M059J (cell line): ENCODE data around the gene PPM1B. TPM values are rescaled to one million over a fixed set of nuclear protein-coding genes. Genes with fewer than 3 reads are reported as not detected.
"Not testable (repeated sequence)": the region's sequence is repeated elsewhere in the genome, so short reads cannot be mapped to it uniquely, and the experiment has no call there.

Experiments used
- DNase-seq: peaks from one replicate; pipeline ENCODE4 v3.0.0-alpha.2; 2012; ENCODE audit warnings: low read depth
- total RNA-seq: library from RNA; depleted of rRNA; stranded (reverse); fragments of >200 nt; shearing (Covaris generic); gene quantifications from 2 replicates; pipeline ENCODE4 v1.2.3, GENCODE V29; 2014

Gene PPM1B
- total RNA-seq, 1 experiment from 2014 or later = 32.2 TPM

DNA sequence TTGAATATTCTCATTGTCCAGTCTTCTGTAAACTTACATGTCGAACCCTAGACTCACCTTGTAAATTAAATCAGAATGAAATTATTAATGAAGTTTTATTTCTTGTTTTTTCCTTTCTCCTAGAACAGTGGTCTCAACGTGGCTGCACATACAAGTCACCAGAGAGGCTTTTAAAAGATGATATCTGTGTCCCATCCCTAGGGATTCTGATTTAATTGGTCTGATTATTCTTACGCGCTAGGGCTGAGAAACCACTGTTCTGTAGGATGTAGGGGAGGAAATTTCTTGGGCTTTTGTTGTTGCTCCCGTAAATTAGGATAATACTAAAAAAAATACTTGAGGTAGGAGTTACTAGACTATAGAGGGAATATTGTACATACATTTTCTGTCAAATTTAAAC is 32.1 kb downstream of the PPM1B start:
- no peak for DNase-seq

DNA sequence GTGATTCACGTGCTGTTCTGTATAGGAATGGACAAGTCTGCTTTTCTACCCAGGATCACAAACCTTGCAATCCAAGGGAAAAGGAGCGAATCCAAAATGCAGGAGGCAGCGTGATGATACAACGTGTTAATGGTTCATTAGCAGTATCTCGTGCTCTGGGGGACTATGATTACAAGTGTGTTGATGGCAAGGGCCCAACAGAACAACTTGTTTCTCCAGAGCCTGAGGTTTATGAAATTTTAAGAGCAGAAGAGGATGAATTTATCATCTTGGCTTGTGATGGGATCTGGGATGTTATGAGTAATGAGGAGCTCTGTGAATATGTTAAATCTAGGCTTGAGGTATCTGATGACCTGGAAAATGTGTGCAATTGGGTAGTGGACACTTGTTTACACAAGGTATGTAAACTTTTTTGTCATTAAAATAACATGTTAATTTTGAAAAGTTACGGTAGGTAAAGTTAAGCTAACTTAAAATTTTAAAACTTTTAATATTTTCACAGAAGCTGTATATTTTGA is 33.0 kb downstream of the PPM1B start:
- peak; percentile 32 for DNase-seq

DNA sequence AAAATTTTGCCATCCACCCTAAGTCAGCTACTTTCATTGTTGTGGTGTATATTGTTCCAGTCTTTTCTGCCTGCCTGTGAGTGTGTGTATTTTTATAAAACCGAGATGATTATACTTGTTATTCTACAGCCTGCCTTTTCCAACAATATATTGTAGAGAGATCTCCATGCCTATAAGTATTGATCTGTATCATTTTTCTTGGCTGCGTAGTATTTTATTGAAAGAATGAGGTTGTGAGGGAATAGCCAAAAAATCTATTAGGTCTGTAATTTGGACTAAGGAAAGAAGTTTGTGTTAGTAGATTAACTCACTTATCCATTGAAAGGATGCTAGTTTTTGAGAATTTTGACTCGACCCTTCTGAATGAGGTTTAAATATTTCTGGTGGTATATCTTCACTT is 34.9 kb downstream of the PPM1B start:
- no peak for DNase-seq

DNA sequence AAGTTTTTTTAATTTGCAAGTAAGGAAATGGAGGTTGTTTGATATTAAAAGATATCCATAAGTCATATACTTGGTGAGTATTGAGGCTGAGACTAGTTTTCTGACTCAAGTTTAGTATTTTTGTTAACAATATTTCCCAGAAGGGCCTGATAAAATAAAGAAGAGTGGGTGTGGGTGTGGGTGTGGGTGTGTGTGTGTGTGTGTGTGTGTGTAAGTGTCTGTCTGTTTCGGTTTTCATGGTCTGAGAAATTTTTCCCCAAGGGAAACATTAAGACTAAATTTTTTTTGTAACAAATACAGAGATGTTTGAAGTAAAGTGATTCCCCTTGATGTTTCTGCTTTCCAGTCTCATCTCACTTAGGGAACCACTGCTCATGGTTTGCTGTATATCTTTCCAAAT is 36.5 kb downstream of the PPM1B start:
- DNase-seq = no peak

DNA sequence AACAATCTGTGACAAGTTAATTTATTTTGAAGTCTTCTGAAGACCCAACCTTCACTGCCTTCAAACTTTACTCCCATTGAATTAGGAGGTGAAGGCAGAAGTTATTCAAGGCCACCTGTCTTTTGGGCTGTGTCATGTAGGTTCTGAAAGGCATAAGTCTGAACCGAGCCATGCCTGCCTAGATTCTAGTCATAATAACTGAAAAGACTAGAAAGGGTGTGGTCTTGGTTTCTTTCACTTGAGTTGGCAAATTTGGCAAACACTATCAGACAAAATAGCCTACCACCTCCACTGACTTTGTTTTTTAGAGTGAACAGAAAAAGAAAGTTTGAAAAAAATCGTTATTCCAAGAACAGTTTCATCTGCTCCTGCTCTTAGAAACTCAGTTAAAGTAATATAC is 38.4 kb downstream of the PPM1B start:
- peak; percentile 7 for DNase-seq

DNA sequence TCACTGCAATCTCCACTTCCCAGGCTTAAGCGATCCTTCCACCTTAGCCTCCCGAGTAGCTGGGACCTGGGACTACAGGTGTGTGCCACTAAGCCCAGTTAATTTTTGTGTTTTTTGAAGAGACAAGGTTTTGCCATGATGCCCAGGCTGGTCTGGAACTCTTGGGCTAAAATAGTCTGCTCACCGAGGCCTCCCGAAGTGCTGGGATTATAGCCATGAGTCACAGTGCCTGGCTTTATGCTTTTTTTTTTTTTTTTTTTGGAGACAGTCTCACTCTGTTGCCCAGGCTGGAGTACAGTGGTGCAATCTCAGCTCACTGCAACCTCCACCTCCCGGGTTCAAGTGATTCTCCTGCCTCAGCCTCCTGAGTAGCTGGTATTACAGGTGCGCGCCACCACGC is 39.0 kb downstream of the PPM1B start:
- peak; percentile 54 for DNase-seq

DNA sequence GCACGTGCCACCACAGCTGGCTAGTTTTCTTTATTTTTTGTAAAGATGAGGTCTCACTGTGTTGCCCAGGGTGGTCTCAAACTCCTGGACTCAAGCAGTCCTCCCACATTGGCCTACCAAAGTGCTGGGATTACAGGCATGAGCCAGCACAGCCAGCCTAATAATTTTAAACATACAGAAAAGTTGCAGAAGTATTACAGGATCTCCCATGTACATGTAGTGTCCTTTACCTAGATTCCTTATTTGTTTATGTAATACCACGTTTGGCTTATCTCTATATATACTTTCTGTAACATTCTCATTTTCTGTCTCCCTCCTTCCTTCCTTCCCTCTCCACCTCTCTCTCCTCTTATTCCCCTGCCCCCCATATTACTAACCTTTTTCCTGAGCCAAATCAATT is 41.7 kb downstream of the PPM1B start:
- no peak for DNase-seq

DNA sequence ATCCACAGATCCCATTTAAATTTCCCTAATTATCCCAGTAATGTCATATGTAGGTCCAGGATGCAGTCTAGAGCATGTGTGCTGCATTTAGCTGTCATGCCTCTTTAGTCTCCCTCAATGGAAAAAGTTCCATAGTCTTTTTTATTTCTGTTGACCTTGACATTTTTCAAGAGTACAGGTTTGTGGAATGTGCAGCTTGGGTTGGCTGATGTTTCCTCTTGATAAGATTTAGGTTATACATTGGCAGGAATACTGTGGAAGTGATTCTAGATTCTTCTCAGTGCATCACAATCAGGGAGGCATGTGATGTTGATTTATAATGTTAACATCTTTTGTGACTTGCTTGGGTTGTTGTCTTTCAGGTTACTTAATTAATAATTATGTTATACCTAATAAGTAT is 42.5 kb downstream of the PPM1B start:
- no peak for DNase-seq

DNA sequence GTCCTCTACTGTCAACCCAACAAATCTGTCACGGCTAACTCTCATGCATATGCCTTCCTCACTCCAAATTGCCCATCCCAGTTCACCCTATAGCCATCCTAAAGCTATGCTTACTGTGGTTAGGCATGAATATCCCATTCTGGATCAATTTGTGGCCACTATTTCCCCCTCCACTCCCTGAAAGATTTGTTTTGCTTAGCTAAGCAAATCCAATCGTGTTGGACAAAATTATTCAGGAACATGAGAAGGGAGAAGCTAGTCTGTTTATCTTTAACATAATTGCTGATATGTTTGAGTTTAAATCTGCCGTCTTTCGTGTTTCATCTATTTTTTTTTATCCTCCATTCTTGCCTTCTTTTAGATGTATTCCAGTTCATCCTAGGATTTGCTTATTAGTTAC is 43.6 kb downstream of the PPM1B start:
- DNase-seq = no peak

DNA sequence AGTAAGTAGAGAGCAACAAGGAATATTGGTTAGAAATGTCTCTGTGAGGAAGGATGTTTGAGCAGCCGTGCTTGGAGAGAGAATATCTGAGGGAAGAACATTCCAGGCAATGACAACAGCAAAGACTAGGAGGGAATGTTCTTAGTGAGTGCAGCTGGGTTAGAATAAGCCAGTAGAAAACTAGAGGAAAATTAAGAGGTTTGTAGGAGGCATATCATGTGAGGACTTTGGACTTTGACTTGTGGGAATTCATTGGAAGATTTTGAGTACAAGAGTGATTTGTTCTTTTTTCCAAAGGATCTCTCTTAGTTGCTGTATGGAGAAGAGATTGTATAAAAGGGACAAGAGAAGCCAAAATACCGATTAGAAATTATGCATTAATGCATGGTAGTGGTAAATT is 47.2 kb downstream of the PPM1B start:
- DNase-seq = no peak

DNA sequence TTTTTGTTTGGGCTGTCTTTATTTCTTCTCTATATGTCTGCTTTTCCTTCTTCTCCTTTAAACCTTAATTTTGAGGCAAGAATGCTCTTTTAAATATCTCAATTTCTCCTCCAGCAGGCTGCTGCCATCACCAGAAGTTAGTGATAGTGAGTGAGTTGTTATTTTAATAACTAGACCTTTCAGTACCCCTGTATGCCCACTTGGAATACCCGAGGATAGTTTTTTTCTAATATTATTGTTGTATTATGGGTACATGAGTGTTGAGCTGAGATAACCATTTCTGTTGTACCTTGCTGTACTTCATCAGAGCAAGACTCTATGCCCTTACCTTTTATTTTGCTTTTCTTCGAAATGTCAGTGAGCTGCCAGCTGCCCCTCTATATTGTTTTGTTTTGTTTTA is 50.1 kb downstream of the PPM1B start:
- DNase-seq = no peak

DNA sequence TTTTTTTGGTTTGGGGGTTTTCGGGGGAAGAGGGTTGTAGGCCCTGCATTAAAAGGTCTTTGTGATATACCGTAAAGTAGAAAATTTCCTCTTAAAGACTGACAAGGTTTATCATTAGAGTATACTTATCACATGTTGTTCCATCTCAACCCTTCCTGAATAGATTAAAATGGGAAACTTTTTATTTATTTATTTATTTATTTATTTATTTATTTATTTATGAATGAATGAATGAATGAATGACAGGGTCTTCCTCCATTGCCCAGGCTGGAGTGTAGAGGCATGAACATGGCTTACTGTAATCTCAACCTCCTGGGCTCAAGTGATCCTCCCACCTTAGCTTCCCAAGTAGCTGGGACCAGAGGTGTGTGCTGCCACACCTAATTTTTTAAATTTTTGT is 58.1 kb downstream of the PPM1B start:
- DNase-seq = no peak

DNA sequence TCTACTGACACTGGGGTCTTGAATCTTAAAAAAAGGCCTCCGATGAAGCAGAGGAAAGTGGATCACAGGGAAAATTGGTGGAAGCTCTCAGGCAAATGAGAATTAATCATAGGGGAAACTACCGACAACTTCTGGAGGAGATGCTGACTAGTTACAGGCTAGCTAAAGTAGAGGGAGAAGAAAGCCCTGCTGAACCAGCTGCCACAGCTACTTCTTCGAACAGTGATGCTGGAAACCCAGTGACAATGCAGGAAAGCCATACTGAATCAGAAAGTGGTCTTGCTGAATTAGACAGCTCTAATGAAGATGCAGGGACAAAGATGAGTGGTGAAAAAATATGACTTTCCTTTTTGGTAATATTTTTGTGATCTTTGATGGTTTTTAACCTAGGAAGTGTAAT is 61.7 kb downstream of the PPM1B start:
- no peak for DNase-seq

DNA sequence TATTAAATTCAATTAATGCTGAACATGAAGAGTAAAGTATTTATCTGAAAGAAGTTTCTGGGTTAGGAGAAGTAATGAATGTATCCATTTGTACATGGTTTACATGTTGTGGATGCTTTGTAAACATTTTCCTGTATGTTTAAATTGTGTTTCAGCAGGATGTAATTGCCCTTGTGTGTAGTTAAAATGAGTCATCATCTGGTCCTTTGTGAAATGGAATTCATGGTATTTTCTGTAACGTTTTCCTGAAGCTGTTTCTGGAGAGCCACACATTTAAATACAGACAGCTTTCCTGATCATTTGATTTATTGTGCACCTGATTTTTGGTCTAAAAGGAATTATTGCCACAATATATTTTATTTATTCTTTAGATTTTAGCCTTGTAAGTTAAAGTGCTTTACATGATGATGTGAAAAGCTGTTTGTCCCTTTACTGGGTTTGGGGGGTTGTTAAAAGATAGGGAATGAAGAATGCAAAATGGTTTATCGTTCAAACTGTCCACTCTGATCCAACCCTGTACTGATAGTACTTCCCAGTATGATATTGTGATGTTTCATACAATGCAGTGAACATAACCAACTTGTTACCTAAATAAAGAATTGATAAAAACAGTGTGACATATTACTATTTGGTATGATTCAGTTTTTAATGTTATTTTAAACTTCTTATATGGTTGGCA is 64.9 kb downstream of the PPM1B start:
- DNase-seq = peak; percentile 76

DNA sequence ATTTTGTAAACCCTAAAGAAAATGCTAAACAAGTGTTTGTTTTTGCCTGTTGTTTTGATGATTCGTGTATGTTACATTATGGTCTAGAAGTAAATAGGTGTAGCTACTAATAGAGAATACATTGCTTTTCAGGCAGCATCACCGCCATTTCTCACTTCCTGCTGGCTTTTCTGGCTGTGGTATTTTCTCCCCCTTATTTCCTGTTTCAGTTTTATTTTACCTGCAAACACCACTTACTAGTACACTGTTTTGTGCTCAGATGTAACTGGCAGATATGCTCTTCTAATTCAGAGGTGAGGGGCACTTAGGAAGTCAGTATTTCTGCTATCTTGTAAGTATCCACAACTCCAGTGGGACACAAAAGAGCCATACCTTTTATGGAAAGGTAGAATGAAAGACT is 68.5 kb downstream of the PPM1B start:
- DNase-seq = no peak

DNA sequence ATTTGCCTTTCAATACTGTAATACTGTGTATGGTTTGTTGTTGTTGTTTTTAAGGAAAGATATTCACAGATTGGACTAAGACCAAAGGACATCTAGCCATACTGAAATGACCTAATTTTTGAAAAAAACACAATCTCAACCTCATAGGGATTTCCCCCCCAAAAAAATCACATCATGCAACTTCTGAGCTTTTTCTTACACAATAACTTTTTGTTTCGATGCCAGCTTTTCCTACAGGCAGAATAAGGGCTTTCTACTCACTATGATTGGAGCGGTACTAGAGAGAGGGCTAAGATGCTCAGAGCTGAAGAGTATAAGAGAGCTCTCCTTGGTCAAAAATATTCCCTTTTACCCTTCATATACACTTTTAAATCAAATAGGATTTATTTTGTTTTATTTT is 74.2 kb downstream of the PPM1B start:
- no peak for DNase-seq

DNA sequence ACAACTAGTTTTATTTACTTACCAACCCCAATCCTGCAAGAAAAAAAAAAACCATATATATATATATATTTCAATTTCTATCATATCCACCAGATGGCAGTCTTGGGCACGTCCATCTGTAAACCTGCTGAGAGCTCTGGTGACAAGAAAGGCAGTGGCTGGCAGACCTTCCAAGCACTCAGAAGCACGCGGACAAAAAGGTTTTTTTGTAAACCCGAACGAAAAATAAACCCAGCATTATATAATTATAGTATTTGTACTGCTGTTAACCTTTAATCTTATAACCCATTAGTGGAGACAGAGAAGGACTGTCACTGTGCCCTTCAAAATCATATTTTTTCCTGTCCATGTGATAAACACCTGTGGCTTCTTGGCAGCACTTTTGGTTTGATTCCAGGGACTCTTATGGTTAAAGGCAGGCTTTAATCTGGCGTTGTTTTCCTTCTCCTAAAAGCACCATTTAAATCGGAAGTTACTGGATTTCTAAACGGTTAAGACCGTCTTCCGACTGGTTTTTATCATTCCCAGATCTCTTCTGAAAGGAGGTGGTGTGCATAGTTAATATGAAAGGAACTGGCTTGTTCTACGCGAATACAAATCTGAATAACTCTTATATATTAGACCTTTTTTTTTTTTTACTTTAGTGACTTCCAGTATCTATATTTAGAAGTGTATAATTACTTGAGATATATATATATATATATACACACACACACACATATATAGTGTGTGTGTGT is 75.6 kb downstream of the PPM1B start:
- peak; percentile 74 for DNase-seq

DNA sequence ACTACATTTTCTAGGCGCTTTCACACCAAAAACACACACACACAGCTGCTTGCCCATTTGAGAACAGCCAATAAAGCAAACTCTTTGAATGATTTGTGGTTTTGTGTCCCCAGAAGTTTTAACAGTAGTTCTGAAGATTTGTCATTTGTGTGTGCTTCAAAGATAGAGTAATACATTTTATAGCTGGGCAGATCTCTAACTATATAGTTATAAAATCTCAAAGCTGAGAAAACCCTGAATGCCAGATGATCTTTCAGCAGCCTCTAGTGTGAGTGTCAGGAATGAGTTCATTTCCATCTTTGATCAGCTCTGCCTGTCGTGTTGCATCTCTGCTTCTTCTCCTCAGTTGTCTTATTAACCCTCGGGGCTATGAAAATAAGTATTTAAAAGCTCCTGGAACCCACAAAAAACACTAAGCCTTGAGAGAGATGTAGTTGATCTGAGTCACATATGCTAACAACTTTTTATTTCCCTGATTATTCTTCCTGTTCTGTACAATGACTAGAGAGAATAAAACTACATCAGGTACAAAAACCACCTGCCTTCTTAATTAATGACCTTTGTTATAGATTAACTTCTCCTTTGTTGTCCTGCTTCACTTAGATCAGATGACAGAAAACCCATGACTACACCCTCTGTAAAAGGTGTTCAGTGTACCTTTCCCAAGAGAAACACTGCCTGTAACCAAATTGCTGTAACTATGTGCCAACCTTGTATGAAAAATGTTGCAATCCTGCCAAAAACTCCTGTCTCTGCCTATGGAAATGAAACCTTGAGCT is 76.6 kb downstream of the PPM1B start:
- peak; percentile 64 for DNase-seq

DNA sequence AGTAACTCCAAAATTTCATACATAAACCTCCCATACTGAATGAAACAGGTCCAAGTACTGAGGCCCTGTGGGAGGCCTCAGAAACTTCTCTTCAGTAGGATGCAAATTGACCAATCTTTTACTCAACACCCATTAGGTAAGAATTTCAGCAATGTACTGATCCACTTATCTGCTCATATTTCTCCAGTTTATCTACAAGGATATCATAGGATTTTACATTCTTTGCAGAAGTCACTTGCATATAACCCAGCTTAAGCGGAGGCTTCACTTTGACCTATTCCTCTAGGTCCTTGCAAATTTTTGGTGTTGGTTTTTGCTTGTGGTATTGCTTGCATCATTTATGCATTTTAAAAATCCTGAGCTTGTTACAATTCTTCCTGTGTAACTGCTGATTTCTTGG is 77.8 kb downstream of the PPM1B start:
- no peak for DNase-seq

DNA sequence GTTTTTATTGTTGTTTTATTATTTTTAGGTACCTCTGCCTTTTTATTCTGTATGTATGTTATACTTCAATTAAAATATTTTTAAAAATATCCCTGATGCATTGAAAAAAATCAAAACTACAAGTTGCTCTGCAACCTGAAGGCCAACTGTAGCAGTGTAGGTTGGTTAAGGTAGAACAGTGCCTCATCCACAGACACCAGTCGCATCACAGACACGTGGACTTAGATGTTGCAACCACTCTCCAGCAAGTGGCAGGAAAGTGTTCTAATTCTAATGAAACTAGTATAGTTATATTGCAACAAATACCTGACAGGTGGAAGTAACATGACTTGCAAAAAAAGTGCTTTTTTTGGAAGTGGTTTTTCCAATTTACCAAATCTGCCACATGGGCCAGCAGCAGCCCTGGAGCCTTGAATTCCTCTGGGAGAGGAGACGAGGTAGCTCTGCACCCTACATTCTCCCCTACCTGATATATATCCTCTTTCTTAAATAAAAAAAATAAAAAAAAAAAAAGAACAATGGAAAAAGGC is 78.2 kb downstream of the PPM1B start:
- DNase-seq = no peak

DNA sequence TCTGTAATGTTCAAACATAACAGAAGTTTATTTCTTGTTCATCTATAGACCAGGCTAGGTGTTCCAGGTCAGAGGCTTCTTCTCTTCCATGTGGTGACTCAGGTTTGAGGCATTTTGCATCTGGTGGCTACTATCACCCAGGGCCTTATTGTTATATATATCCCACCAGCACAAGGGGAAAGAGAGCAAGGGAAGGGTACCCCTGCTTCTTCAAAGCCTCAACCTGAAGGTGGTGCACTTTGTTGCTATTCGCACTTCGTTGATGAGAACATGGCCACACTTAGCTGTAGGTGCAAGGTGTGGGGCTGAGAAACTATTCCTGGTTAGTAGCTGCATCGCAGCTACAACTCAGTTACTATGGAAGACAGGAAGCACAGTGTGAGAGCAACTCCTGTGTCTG is 79.2 kb downstream of the PPM1B start:
- DNase-seq = peak; percentile 15

DNA sequence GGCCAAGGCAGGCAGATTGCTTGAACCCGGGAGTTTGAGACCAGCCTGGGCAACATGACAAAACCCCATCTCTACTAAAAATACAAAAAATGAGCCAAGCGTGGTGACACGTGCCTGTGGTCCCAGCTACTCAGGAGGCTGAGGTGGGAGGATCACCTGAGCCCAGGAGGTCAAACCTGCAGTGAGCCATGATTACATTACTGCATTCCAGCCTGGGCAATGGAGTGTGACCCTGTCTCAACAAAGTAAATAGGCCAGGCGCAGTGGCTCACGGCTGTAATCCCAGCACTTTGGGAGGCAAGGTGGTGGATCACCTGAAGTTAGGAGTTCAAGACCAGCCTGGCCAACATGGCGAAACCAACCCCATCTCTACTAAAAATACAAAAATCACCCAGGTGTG is 80.6 kb downstream of the PPM1B start:
- DNase-seq = not testable (repeated sequence)
